Activated CD4-positive, alpha-beta T cell treated with anti-CD3 and anti-CD28 coated beads for 36 hours (primary cell): ENCODE data around the gene P4HA1. TPM values are rescaled to one million over a fixed set of nuclear protein-coding genes. Genes with fewer than 3 reads are reported as not detected.
"Not testable (repeated sequence)": the region's sequence is repeated elsewhere in the genome, so short reads cannot be mapped to it uniquely, and the experiment has no call there.

Experiments
- ATAC-seq: fragments of 200-7000 bp; cut with Tn5 transposase; one replicate; pipeline ENCODE4 v1.10.0; 2021; ENCODE audit warnings: mild to moderate bottlenecking, moderate library complexity
- CTCF ChIA-PET: fragments of 350-600 bp; sonication (Branson Sonifier 250); formaldehyde crosslinking; loops from one replicate; lab custom pipeline; 2021; ENCODE audit warnings: antibody characterized with exemption; lab: Charles Lee
- POLR2A ChIA-PET: fragments of 350-600 bp; sonication (Branson Sonifier 250); formaldehyde crosslinking; loops from one replicate; lab custom pipeline; 2021; ENCODE audit warnings: antibody characterized with exemption, inconsistent platforms; lab: Charles Lee
- DNase-seq: peaks from one replicate; pipeline ENCODE4 v3.0.0-alpha.2; 2020
- H3K27ac Mint-ChIP-seq: one replicate; pipeline ENCODE4 v1.8.0; 2021; ENCODE audit warnings: mixed read lengths
- H3K27me3 Mint-ChIP-seq: one replicate; pipeline ENCODE4 v1.8.0; 2021; ENCODE audit warnings: mixed read lengths
- H3K36me3 Mint-ChIP-seq: one replicate; pipeline ENCODE4 v1.8.0; 2021; ENCODE audit warnings: low read depth, mixed read lengths
- H3K4me1 Mint-ChIP-seq: one replicate; pipeline ENCODE4 v1.8.0; 2021; ENCODE audit warnings: mixed read lengths
- H3K4me3 Mint-ChIP-seq: one replicate; pipeline ENCODE4 v1.8.0; 2021; ENCODE audit warnings: mild to moderate bottlenecking, moderate library complexity, mixed read lengths
- H3K9me3 Mint-ChIP-seq: one replicate; pipeline ENCODE4 v1.8.0; 2021; ENCODE audit warnings: low read depth, mixed read lengths
- intact Hi-C, 2 experiments: fragments of 100-400 bp; cut with DNase I in 1 of 2; cut with micrococcal nuclease in 1 of 2; formaldehyde crosslinking; loops; one replicate each; pipeline versions ENCODE4 v1.14.2 to v1.15.1; 2022 to 2024; cut with DNase I, micrococcal nuclease
- total RNA-seq, 2 experiments: library from RNA; stranded (reverse); gene quantifications; one replicate each; pipeline ENCODE4 v1.2.3, GENCODE V29; 2021

Gene P4HA1
- total RNA-seq, 2 experiments from 2014 or later = 51.8 to 58.5 TPM

DNA sequence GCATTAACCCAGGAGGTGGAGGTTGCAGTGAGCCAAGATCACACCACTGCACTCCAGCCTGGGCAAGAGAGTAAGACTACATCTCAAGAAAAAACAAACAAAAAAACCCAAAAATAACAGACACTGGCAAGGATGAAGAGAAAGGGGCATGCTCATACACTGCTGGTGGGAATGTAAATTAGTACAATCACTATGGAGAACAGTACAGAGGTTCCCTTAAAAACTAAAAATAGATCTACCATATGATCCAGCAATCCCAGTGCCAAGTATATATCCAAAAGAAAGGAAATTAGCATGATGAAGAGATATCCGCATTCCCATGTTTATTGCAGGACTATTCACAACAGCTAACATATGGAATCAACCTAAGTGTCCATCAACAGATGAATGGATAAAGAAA is 75.6 kb downstream of the P4HA1 start:
- Mint-ChIP-seq H3K27me3 (no peaks in the 10 kb centered on the region), H3K9me3 (no peaks in the 10 kb centered on the region), H3K36me3 (peaks cover 58% of the 10 kb centered on the region), H3K27ac (no peak overlapping the region), H3K4me3 (no peak overlapping the region), H3K4me1 (peaks cover 35% of the 10 kb centered on the region)
- no peak for ATAC-seq
- CTCF ChIA-PET = no interaction called here
- intact Hi-C loops = no loop called here
- POLR2A ChIA-PET = no interaction called here
- no peak for DNase-seq

DNA sequence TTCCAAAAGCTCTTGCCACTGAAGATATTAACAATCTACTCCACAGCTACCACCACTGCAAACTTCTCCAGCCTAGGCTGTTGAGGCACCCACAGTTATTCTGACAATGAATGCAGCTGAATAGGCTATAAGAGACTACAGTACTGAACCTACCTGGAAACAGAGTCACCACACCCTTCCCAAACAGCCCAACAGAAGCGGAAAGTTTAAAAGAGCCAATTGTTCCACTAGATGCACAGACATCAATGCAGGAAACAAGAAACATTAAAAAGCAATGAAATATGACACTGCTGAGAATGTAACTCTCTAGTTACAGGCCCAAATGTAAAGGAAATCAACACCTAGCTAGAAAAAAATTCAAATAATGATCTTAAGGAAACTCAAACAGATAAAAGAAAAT is 77.6 kb downstream of the P4HA1 start:
- no peaks in the 10 kb centered on the region for H3K9me3 Mint-ChIP-seq
- no peak overlapping the region for H3K4me3 Mint-ChIP-seq
- ATAC-seq = no peak
- intact Hi-C loops = no loop called here
- H3K27ac Mint-ChIP-seq = no peak overlapping the region
- ChIA-PET CTCF (interaction anchor here (1.1 kb wide), 1 partner anchor 8 kb away, joined by 3 read pairs; no protein-coding TSS in a partner anchor), POLR2A (no interaction called here)
- H3K36me3 Mint-ChIP-seq = peaks cover 52% of the 10 kb centered on the region
- DNase-seq = no peak
- no peaks in the 10 kb centered on the region for H3K27me3 Mint-ChIP-seq
- peaks cover 30% of the 10 kb centered on the region for H3K4me1 Mint-ChIP-seq

GRCh38 chr10:73018632-73019031 is 78.0 kb downstream of the P4HA1 start:
- CTCF ChIA-PET = no interaction called here
- H3K9me3 Mint-ChIP-seq = no peaks in the 10 kb centered on the region
- peaks cover 27% of the 10 kb centered on the region for H3K4me1 Mint-ChIP-seq
- no peak for DNase-seq
- no peak for ATAC-seq
- no peak overlapping the region for H3K27ac Mint-ChIP-seq
- H3K36me3 Mint-ChIP-seq = peaks cover 50% of the 10 kb centered on the region
- intact Hi-C loops = no loop called here
- no peak overlapping the region for H3K4me3 Mint-ChIP-seq
- H3K27me3 Mint-ChIP-seq = no peaks in the 10 kb centered on the region
- POLR2A ChIA-PET = no interaction called here

DNA sequence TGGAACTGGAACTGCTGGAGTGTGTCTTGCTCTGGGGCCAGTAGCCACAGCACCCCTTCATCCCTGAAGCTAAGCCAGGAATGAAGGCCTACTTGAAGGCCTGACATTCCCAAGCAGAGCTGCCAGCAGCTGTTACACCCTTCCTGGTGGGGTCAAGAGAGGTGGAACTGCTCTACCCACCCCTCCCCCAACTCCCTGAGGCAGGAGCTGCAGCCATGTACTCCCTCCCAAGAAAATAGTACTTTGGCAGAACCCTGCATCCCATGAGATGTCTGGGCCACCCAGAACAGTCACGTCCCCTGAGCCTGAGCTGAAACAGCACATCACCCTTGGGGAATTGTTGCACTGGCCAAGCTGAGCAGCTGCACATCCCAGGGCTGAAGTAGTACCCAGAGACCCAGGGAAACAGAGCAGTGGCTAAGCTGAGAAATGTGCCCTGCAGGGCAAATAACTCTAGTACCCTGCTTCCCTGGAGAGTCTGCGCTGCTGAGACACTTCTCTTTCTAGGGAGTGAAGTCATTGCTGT is 78.6 kb downstream of the P4HA1 start:
- DNase-seq (no peak), ATAC-seq (no peak)
- intact Hi-C loops = no loop called here
- H3K36me3 Mint-ChIP-seq = peaks cover 49% of the 10 kb centered on the region
- no peak overlapping the region for H3K27ac Mint-ChIP-seq
- CTCF ChIA-PET = interaction anchor here (1.1 kb wide), 1 partner anchor 66 kb away, joined by 4 read pairs; no protein-coding TSS in a partner anchor
- H3K4me1 Mint-ChIP-seq = peaks cover 21% of the 10 kb centered on the region
- no peaks in the 10 kb centered on the region for H3K27me3 Mint-ChIP-seq
- H3K4me3 Mint-ChIP-seq = no peak overlapping the region
- POLR2A ChIA-PET = no interaction called here
- no peaks in the 10 kb centered on the region for H3K9me3 Mint-ChIP-seq

- no peak overlapping the region for H3K4me3 Mint-ChIP-seq
- H3K27me3 Mint-ChIP-seq = no peaks in the 10 kb centered on the region
- peaks cover 11% of the 10 kb centered on the region for H3K4me1 Mint-ChIP-seq
- ATAC-seq = no peak
- no peak overlapping the region for H3K27ac Mint-ChIP-seq
- no peaks in the 10 kb centered on the region for H3K9me3 Mint-ChIP-seq
- DNase-seq = no peak
- peaks cover 51% of the 10 kb centered on the region for H3K36me3 Mint-ChIP-seq
- ChIA-PET POLR2A (no interaction called here), CTCF (no interaction called here)
- intact Hi-C loops = no loop called here
Measured at GRCh38 chr10:73015779-73016178, 80.9 kb downstream of the P4HA1 start.

GRCh38 chr10:73003822-73004221 is 92.8 kb downstream of the P4HA1 start:
- no peak for ATAC-seq
- Mint-ChIP-seq H3K27me3 (no peaks in the 10 kb centered on the region), H3K36me3 (peaks cover 40% of the 10 kb centered on the region), H3K27ac (no peak overlapping the region), H3K9me3 (peaks cover 3% of the 10 kb centered on the region), H3K4me3 (no peak overlapping the region), H3K4me1 (no peaks in the 10 kb centered on the region)
- POLR2A ChIA-PET = no interaction called here
- DNase-seq = no peak
- intact Hi-C loops = no loop called here
- CTCF ChIA-PET = no interaction called here

DNA sequence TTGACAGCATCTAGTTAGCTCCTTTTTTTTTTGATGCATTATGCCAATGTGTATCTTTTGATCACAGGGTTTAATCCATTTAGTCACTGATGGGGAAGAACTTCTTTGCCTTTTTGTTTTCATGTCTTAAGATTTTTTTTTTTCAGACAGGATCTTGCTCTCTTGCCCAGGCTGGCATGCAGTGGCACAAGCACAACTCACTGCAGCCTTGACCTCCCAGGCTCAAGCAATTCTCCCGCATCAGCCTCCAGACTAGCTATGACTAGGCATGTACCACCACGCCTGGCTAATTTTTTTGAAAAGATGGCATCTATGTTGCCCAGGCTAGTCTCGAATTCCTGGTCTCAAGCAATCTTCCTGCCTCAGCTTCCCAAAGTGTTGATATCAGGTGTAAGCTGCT is 95.7 kb downstream of the P4HA1 start:
- CTCF ChIA-PET = interaction anchor here (0.7 to 1.2 kb wide), 4 partner anchors 63 to 642 kb away, joined by 3 to 4 read pairs (median 3); no protein-coding TSS in a partner anchor
- Mint-ChIP-seq H3K4me1 (no peaks in the 10 kb centered on the region), H3K4me3 (no peak overlapping the region), H3K27me3 (no peaks in the 10 kb centered on the region), H3K27ac (no peak overlapping the region), H3K9me3 (peaks cover 7% of the 10 kb centered on the region), H3K36me3 (peaks cover 25% of the 10 kb centered on the region)
- ATAC-seq (no peak), DNase-seq (no peak)
- intact Hi-C loops = no loop called here
- POLR2A ChIA-PET = interaction anchor here (0.6 to 0.7 kb wide), 3 partner anchors 233 to 501 kb away, joined by 5 to 8 read pairs (median 6); no protein-coding TSS in a partner anchor

GRCh38 chr10:72997099-72997498 is 99.6 kb downstream of the P4HA1 start:
- intact Hi-C loops = no loop called here
- Mint-ChIP-seq H3K27ac (no peak overlapping the region), H3K4me1 (no peaks in the 10 kb centered on the region), H3K9me3 (peaks cover 11% of the 10 kb centered on the region), H3K4me3 (no peak overlapping the region), H3K27me3 (no peaks in the 10 kb centered on the region), H3K36me3 (peaks cover 42% of the 10 kb centered on the region)
- ChIA-PET POLR2A (no interaction called here), CTCF (no interaction called here)
- DNase-seq (no peak), ATAC-seq (no peak)

- peaks cover 43% of the 10 kb centered on the region for H3K36me3 Mint-ChIP-seq
- DNase-seq, ATAC-seq, POLR2A ChIA-PET, H3K4me3 Mint-ChIP-seq, CTCF ChIA-PET, H3K27me3 Mint-ChIP-seq, H3K4me1 Mint-ChIP-seq, intact Hi-C loops, H3K27ac Mint-ChIP-seq: not testable (repeated sequence)
- peaks cover 11% of the 10 kb centered on the region for H3K9me3 Mint-ChIP-seq
Measured at GRCh38 chr10:72995459-72995858, 101.2 kb downstream of the P4HA1 start.

DNA sequence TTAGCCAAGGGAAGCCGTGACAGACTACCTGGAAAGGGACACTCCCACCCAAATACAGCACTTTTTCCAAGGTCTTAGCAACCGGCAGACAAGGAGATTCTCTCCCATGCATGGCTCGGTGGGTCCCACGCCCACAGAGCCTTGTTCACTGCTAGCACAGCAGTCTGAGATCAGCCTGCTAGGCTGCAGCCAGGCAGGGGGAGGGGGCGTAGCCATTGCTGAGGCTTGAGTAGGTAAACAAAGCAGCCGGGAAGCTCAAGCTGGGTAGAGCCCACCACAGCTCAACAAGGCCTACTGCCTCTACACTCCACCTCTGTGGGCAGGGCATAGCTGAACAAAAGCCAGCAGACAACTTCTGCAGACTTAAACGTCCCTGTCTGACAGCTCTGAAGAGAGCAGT is 106.9 kb downstream of the P4HA1 start:
- DNase-seq, H3K4me1 Mint-ChIP-seq, H3K27ac Mint-ChIP-seq, intact Hi-C loops, CTCF ChIA-PET, H3K4me3 Mint-ChIP-seq, H3K27me3 Mint-ChIP-seq, ATAC-seq, H3K9me3 Mint-ChIP-seq: not testable (repeated sequence)
- H3K36me3 Mint-ChIP-seq = peaks cover 34% of the 10 kb centered on the region
- POLR2A ChIA-PET = interaction anchor here (0.6 kb wide), 1 partner anchor 505 kb away, joined by 5 read pairs; no protein-coding TSS in a partner anchor

DNA sequence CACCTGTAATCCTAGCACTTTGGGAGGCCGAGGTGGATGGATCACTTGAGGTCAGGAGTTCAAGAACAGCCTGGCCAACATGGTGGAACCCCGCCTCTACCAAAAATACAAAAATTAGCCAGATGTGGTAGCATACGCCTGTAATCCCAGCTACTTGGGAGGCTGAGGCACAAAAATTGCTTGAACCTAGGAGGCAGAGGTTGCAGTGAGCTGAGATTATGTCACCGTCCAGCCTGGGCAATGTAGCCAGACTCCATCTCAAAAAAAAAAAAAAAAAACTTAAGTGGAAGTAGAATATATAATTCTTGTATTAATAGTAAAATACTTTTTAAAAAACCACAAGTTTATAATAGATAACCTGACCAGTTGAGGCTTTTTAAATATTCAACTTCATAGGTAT is 112.0 kb downstream of the P4HA1 start:
- H3K36me3 Mint-ChIP-seq, H3K4me3 Mint-ChIP-seq, H3K27me3 Mint-ChIP-seq, ATAC-seq, H3K4me1 Mint-ChIP-seq, POLR2A ChIA-PET, DNase-seq, intact Hi-C loops, CTCF ChIA-PET, H3K27ac Mint-ChIP-seq: not testable (repeated sequence)
- peaks cover 14% of the 10 kb centered on the region for H3K9me3 Mint-ChIP-seq

DNA sequence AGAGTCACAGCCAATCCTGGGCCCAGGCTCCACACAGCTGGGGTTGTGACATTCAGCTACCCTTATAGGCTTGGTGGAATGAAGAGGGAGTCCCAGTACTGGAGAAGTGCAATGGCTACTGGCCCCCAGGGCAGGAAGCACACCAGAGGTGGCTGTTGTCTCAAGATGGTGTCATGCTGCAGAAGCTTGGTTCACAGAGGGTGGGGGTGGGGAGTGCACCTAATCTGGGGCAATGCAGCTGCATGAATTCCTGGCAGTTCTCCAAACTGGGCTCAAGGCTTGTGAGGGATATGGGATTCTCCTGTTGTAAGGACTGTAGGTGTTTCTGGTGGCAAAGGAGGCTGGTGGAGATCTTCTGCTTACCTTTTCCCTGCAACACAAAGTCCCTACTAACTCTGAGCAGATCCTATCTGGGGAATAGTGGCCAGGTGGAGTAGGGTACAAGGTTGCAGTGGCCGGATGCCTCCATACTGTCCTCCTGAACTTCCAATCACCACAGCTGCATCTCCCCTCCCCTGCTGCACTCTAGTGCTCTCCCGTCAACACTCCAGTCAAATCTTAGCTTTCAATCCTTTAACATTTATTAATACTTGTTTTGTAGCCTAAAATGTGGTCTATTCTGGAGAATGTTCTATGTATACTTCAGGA is 114.7 kb downstream of the P4HA1 start:
- intact Hi-C loops = no loop called here
- peaks cover 33% of the 10 kb centered on the region for H3K9me3 Mint-ChIP-seq
- ChIA-PET CTCF (no interaction called here), POLR2A (interaction anchor here (0.5 kb wide), 1 partner anchor 748 kb away, joined by 3 read pairs; no protein-coding TSS in a partner anchor)
- no peak overlapping the region for H3K27ac Mint-ChIP-seq
- ATAC-seq (no peak), DNase-seq (no peak)
- no peaks in the 10 kb centered on the region for H3K4me1 Mint-ChIP-seq
- peaks cover 7% of the 10 kb centered on the region for H3K27me3 Mint-ChIP-seq
- H3K4me3 Mint-ChIP-seq = no peak overlapping the region
- H3K36me3 Mint-ChIP-seq = peaks cover 1% of the 10 kb centered on the region
